Lung microvascular endothelial cell (primary cell): Measurements from ENCODE around the gene BCAS3. TPM values are rescaled to one million over a fixed set of nuclear protein-coding genes. Genes with fewer than 3 reads are reported as not detected.
A peak's percentile ranks its signal among the peaks of the same experiment; 100 is the strongest.

ENCODE experiments used
- DNase-seq, 2 donors: peaks; one replicate each; pipeline versions ENCODE4 v3.0.0 to v3.0.0-alpha.2; 2010; ENCODE audit warnings: low read depth in 2 of 2
- total RNA-seq: library from RNA; depleted of rRNA; stranded (reverse); fragments of >200 nt; gene quantifications from 2 replicates; pipeline ENCODE4 v1.2.1, GENCODE V29; 2014

Gene BCAS3
- total RNA-seq, 1 donor from 2014 or later, result 17.9 TPM

DNA sequence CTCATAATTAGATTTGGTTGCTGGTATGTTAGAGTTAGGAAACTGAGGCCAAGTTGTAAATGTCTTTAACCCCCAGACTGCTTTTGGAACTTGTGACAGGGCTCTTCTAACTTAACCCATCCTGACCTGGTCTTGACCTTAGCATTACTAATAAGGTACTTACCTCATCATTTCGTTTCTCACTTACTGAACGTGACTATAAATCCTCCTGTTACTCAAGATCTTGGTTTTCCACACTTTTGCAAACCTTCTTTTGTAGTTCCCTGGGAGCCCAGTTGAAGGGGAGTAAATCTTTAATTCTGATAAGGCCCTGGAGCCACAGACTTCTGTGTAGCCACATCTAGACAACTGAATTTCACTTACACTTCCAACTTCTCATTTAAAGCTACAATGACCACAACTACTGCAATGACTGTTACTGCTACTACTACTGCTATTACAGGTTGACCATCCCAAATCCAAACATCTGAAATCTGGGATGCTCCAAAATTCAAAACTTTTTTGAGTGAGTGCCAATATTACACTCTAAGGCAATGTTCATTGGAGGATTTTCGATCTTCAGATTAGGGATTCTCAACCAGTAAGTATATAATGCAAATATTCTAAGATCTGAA is 473.1 kb downstream of the BCAS3 start:
- DNase-seq, result no peak

GRCh38 chr17:61152898-61153297 is 475.2 kb downstream of the BCAS3 start:
- DNase-seq, result no peak

- DNase-seq, result no peak
Observed at GRCh38 chr17:61155590-61156237, 478.1 kb downstream of the BCAS3 start.

- DNase-seq, result peak in 1 of 2 donors; percentile 5
Observed at GRCh38 chr17:61157246-61157886, 479.7 kb downstream of the BCAS3 start.

DNA sequence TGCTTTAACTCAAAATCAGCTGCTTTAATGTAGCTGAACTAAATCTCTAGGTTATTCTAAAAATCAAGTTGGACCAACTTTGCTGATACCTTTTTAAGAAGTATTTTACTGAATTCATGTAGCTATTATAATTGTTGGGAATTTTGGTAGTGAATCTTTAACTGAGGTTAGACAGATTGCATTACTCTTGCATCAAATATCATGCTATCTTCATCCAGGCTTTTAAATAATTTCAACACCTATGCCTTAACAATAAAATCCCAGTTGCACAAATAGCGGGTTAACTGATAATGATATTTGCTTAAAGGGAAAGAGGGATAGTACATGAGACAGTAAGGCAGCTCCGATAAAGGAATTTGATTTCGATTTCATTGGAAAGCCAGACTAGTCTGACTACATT is 480.7 kb downstream of the BCAS3 start:
- no peak for DNase-seq

GRCh38 chr17:61159221-61159814 is 481.7 kb downstream of the BCAS3 start:
- DNase-seq, result no peak

DNA sequence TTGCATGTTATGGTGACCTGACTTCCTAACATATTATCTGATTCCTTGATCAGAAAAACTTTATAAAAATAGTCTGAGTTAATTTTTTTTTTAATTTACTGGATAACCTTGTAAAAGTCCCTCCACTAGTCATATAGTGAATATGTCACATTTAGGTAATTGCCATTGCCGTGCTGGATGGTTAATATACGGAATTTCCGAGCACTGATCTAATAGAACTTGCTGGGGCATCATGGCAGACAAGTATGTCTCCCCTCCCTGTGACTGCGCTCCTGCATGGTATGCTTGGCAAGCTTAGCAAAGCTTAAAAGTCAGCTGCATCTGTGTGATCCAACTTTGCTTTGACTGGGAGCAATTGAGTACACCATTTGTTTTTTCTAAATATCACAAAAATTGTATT is 482.6 kb downstream of the BCAS3 start:
- DNase-seq, result no peak

- DNase-seq, result no peak
Observed at GRCh38 chr17:61160789-61161445, 483.3 kb downstream of the BCAS3 start.

DNA sequence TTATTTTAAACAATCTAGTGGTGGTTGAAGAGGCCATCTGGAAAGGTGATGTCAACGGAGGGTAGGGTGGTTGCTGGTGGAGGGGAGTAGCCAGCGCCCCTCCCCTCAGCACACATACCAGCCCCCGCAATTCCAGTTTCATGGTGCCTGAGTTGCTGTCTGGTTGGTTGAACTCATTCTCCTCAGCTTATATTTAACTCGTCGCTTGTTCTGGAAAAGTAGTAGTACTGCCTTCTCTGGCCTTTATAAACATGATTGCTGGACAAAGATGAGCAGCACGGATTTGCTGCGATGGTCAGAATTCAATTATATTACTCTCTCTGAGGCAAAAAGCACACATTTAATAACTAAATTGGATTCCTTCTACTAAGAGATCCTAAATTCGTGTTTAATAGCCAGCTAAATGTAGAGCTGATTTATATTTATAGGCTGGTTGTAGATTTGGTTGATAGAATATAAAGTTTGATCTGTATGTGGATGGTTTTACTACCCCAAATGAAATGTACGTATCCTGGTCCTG is 484.0 kb downstream of the BCAS3 start:
- no peak for DNase-seq

GRCh38 chr17:61164517-61164916 is 486.9 kb downstream of the BCAS3 start:
- DNase-seq, result no peak

DNA sequence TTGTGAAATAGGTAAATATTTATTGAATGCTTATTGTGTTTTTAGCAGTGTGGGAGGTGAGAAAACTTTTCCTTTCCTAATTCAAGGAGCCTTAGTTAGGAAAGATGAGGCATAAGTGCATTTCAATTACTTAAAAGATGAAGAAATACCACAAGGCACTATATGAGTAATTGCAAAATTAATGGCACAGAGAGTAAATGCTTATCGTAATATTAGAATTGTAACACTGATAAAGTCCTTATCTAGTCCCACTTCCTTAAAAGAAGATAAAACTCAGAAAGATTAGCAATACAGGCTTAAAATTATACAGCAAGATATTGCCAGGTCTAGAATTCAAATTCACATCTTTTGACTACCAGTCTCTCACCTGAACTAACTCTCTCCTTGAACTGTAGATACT is 489.4 kb downstream of the BCAS3 start:
- no peak for DNase-seq

DNA sequence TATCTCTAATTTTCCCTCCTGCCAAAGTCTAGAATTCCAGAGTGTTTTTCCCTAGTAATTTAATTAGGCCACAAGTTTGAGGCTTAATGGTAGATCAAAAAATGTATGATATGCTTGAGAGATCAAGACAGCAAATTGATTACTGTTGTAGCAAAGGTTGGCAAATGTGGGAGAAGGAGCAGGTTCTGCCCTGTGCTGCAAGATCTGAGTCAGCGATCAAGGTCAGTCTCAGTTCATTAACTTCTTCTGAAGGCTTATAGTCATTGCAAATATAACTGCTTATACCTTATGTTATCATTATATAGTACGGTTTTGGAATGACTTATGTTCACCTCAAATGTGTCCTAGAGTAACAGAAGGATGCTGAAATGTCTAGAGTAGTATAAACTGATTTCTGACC is 490.9 kb downstream of the BCAS3 start:
- DNase-seq, result no peak

- no peak for DNase-seq
Observed at GRCh38 chr17:61174310-61174709, 496.7 kb downstream of the BCAS3 start.

DNA sequence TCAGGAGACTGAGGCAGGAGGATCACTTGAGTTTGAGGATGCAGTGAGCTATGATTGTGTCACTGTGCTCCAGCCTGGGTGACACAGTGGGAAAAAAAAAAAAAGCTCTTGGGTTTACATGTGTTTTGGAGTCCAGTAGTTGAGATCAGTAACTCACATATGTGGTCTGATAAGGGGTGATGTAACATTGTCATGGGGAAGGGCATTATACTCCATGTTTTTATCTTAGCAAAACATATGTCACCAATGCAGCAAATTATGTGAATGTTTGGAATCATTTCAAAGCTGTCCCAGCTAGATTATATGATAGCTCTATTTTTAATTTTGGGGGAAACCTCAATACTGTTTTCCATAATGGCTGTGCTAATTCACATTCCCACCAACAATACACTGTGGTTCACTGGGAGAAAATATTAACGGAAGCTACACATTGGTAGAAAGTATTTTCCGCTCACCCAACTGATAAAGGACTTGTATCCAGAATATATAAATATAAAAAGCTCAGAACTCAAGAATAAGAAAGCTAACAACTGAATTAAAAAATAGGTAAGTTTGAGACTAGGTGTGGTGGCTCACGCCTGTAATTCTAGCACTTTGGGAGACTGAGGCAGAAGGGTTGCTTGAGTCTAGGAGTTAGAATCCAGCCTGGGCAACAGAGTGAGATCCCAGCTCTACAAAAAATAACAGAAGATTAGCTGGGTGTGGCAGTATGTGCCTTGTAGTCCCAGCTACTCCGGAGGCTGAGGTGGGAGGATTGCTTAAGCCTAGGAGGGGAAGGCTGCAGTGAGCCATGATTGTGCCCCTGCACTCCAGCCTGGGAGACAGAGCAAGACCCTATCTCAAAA is 497.9 kb downstream of the BCAS3 start:
- no peak for DNase-seq

DNA sequence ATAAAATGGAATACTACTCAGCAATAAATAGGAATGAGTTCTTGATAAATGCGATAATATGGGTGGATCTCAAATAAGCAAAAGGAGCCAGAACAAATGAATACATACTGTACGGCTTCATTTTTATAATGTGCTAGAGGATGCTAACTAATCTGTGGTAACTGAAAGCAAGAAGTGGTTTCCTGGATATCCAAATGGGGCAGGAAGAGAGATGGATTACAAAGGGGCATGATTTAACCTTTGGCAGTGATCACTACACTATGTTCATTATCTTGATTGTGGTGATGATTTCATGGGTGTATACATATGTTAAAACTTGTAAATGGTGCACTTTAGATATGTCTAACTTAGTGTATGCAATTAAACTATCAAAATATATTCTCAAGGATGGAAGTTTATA is 499.7 kb downstream of the BCAS3 start:
- no peak for DNase-seq

DNA sequence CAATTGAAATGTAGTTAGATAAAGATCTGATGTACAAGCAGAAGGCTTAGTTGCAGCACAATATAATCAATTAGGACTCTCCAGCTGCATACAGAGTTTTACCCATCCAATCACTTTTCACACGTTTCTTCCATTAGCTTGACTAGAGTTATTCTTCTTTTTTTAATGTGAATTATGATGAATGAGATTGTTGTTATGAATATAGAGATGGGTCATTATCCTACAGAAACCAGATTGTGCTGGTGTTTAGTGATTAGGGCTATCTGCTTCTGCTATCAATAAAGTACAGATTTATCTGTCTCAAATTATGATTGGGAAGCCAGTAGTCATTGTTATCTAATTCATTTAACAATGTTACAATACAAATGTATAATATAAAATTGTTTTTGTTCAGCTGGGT is 500.6 kb downstream of the BCAS3 start:
- DNase-seq, result no peak

GRCh38 chr17:61179380-61179806 is 501.7 kb downstream of the BCAS3 start:
- DNase-seq, result no peak

- DNase-seq, result no peak
Observed at GRCh38 chr17:61183793-61184192, 506.1 kb downstream of the BCAS3 start.

GRCh38 chr17:61185385-61185784 is 507.7 kb downstream of the BCAS3 start:
- no peak for DNase-seq

DNA sequence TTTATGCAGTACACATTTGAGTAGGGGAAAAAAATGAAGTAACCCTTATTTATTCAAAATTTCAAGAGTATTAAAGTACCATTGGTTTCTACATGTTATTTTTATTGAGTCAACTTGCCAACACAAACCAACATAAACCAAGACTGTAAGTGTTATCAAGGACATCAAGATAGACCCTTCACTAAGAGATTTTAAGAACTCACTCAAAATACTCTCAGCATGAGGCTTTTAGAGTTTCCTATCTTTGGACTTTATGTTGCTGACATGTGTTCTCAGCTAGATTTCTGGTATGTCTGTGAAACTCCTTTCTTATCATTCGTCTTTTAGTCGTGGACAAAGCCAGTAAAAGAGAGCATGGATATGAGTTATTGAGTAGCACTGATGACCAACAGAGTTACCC is 509.4 kb downstream of the BCAS3 start:
- DNase-seq, result no peak

DNA sequence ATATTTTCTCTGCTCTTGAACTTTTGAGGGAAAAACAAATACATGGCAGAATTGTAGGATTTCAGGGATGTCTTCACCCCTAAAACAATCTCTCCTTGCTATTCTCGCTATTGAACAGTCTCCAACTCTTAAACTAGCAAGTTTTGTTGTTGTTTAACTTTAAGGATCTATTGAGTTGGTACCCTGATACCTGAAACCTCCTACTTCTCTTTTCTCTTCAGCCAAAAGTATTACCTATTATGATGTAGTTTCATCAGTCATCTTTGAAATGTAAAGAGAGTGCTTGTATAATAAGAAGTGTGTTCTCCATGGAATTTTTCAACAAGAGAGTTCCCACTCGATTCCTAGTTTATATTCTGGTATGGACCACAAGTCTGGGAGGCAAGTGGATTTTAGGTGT is 510.4 kb downstream of the BCAS3 start:
- no peak for DNase-seq
